GM23248 (cell line): ENCODE data around the gene FAM43A.

Experiments
- EZH2 ChIP-seq: fragments of 200-600 bp; sonication (generic); IDR thresholded peaks from 2 replicates; pipeline ENCODE4 v1.6.1; 2018; ENCODE audit warnings: antibody characterized with exemption, mild to moderate bottlenecking; ENCODE audit not compliant: insufficient read depth, poor library complexity, severe bottlenecking
- EZH2phosphoT487 ChIP-seq: fragments of 200-600 bp; sonication (generic); IDR thresholded peaks from 2 replicates; pipeline ENCODE4 v1.6.1; 2018; ENCODE audit warnings: antibody characterized with exemption, moderate library complexity, mild to moderate bottlenecking, low read depth; ENCODE audit not compliant: insufficient read depth

DNA sequence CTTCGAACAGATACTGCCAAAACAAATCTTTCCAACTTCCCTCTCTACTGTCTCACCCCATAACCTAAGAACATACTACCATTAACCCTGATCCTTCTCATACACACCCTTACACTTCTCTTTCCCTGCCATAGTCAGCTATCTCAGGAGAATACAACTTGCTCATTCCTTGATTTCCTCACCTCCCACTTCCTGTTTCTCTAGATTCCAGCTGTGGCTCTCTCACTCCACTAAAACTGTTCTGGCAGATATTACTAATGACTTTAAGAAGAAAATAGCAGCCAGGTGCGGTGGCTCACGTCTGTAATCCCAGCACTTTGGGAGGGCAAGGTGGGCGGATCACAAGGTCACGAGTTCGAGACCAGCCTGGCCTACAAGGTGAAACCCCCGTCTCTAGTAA is 18.3 kb upstream of the FAM43A start:
- no peak for TF ChIP-seq EZH2
- TF ChIP-seq EZH2phosphoT487, result no peak
